Esophagus muscularis mucosa (tissue), 4 donors: ENCODE results near the gene ZBTB38. TPM values are rescaled to one million over a fixed set of nuclear protein-coding genes. Genes with fewer than 3 reads are reported as not detected.

Experiments used
- DNase-seq: peaks from one replicate; pipeline ENCODE4 v3.0.0-alpha.2; 2017; ENCODE audit errors: extremely low spot score
- H3K27ac ChIP-seq, 4 donors: fragments of 200-600 bp; sonication (generic); replicated peaks in 1 of 4; 1 replicate in 3 of 4; 2 replicates in 1 of 4; pipeline ENCODE4 v1.5.1; 2016 to 2019; ENCODE audit warnings: mild to moderate bottlenecking in 1 of 4
- H3K27me3 ChIP-seq, 4 donors: fragments of 200-600 bp; sonication (generic); one replicate each; pipeline versions ENCODE4 v1.5.1 to v1.6.0; 2016 to 2019
- H3K36me3 ChIP-seq, 4 donors: fragments of 200-600 bp; sonication (generic); one replicate each; pipeline ENCODE4 v1.5.1; 2016 to 2019
- H3K4me1 ChIP-seq, 4 donors: fragments of 200-600 bp; sonication (generic); one replicate each; pipeline ENCODE4 v1.5.1; 2016 to 2019
- H3K4me3 ChIP-seq, 4 donors: fragments of 200-600 bp; sonication (generic); 1 replicate in 2 of 4; 2 replicates in 2 of 4; pipeline ENCODE4 v1.5.1; 2016 to 2019; ENCODE audit warnings: mild to moderate bottlenecking in 4 of 4, moderate library complexity in 1 of 4
- H3K9me3 ChIP-seq, 4 donors: fragments of 200-600 bp; sonication (generic); 1 replicate in 3 of 4; 2 replicates in 1 of 4; pipeline ENCODE4 v1.5.1; 2016 to 2019
- CTCF ChIP-seq, 3 experiments: fragments of 200-600 bp in 2 of 3; fragments of 450-650 bp in 1 of 3; sonication (generic) in 2 of 3; IDR thresholded peaks; one replicate each; pipeline ENCODE4 v1.5.1; 2017 to 2019; ENCODE audit warnings: antibody characterized with exemption in 3 of 3, mild to moderate bottlenecking in 2 of 3, moderate library complexity in 1 of 3
- EP300 ChIP-seq: sonication (generic); formaldehyde crosslinking; IDR thresholded peaks from one replicate; pipeline ENCODE4 v1.6.1; 2017; ENCODE audit warnings: antibody characterized with exemption
- POLR2A ChIP-seq: fragments of 450-650 bp; IDR thresholded peaks from one replicate; pipeline ENCODE4 v1.6.1; 2017; ENCODE audit warnings: antibody characterized with exemption, moderate library complexity, mild to moderate bottlenecking, low read depth
- POLR2AphosphoS5 ChIP-seq, 2 donors: sonication (generic); formaldehyde crosslinking; IDR thresholded peaks; one replicate each; pipeline ENCODE4 v1.6.1; 2017; ENCODE audit warnings: antibody characterized with exemption in 2 of 2
- WGBS: methylation state at CpG from one replicate; pipeline ENCODE4 v1.1.5; 2018; 5-methylcytosine and 5-hydroxymethylcytosine counted together
- intact Hi-C: fragments of 100-400 bp; cut with DNase I; formaldehyde crosslinking; loops from one replicate; pipeline ENCODE4 v1.15.1; 2023
- total RNA-seq, 4 donors: library from RNA; depleted of rRNA; stranded (reverse); fragments of >200 nt; gene quantifications; one replicate each; pipeline versions ENCODE4 v1.1.0 to v1.2.1, GENCODE V29; 2016

Gene ZBTB38
- total RNA-seq, 4 donors from 2014 or later: 163 to 250 (median 203) TPM

GRCh38 chr3:141377377-141377776 lies 9.1 kb downstream of the ZBTB38 start:
- Histone ChIP-seq H3K36me3 (peaks cover 0 to 73% (median 0%) of the 10 kb centered on the region in 4 donors), H3K27me3 (no peaks in the 10 kb centered on the region), H3K4me3 (no peak overlapping the region), H3K4me1 (peaks cover 0 to 4% (median 0%) of the 10 kb centered on the region in 4 donors), H3K27ac (no peak overlapping the region), H3K9me3 (no peaks in the 10 kb centered on the region)
- intact Hi-C loops: no loop called here
- WGBS: 96% methylated on average over 3 of the region's 3 CpGs
- no peak for TF ChIP-seq EP300
- no peak for DNase-seq

GRCh38 chr3:141378556-141378955 lies 10.3 kb downstream of the ZBTB38 start:
- peaks cover 0 to 9% (median 4%) of the 10 kb centered on the region in 4 donors for H3K4me1 ChIP-seq
- H3K4me3 ChIP-seq: no peak overlapping the region
- H3K27me3 ChIP-seq: no peaks in the 10 kb centered on the region
- H3K9me3 ChIP-seq: no peaks in the 10 kb centered on the region
- 95% methylated on average over 4 of the region's 4 CpGs for WGBS
- TF ChIP-seq CTCF (IDR thresholded peaks at IDR 0.05): no peak
- no peak for TF ChIP-seq EP300
- no peak for TF ChIP-seq POLR2AphosphoS5 (IDR thresholded peaks at IDR 0.05)
- TF ChIP-seq POLR2A: no peak
- DNase-seq: no peak
- H3K27ac ChIP-seq: no peak overlapping the region
- H3K36me3 ChIP-seq: peaks cover 0 to 72% (median 0%) of the 10 kb centered on the region in 4 donors
- intact Hi-C loops: no loop called here

GRCh38 chr3:141379250-141379966 lies 11.1 kb downstream of the ZBTB38 start:
- Histone ChIP-seq H3K9me3 (no peaks in the 10 kb centered on the region), H3K27ac (no peak overlapping the region), H3K4me3 (no peak overlapping the region), H3K36me3 (peaks cover 0 to 70% (median 0%) of the 10 kb centered on the region in 4 donors), H3K4me1 (peaks cover 0 to 17% (median 12%) of the 10 kb centered on the region in 4 donors), H3K27me3 (no peaks in the 10 kb centered on the region)
- WGBS: 94% methylated on average over 10 of the region's 12 CpGs
- no peak for DNase-seq
- intact Hi-C loops: no loop called here
- TF ChIP-seq POLR2AphosphoS5 (IDR thresholded peaks at IDR 0.05) (no peak), EP300 (no peak), POLR2A (no peak), CTCF (IDR thresholded peaks at IDR 0.05) (no peak)

GRCh38 chr3:141380279-141380678 lies 12.0 kb downstream of the ZBTB38 start:
- TF ChIP-seq EP300 (no peak), CTCF (IDR thresholded peaks at IDR 0.05) (no peak), POLR2AphosphoS5 (IDR thresholded peaks at IDR 0.05) (no peak), POLR2A (no peak)
- no peak for DNase-seq
- Histone ChIP-seq H3K27me3 (no peaks in the 10 kb centered on the region), H3K36me3 (peaks cover 0 to 69% (median 0%) of the 10 kb centered on the region in 4 donors), H3K27ac (no peak overlapping the region), H3K4me3 (no peak overlapping the region), H3K4me1 (peaks cover 0 to 26% (median 20%) of the 10 kb centered on the region in 4 donors), H3K9me3 (no peaks in the 10 kb centered on the region)
- 96% methylated on average over 2 of the region's 2 CpGs for WGBS
- intact Hi-C loops: no loop called here

DNA sequence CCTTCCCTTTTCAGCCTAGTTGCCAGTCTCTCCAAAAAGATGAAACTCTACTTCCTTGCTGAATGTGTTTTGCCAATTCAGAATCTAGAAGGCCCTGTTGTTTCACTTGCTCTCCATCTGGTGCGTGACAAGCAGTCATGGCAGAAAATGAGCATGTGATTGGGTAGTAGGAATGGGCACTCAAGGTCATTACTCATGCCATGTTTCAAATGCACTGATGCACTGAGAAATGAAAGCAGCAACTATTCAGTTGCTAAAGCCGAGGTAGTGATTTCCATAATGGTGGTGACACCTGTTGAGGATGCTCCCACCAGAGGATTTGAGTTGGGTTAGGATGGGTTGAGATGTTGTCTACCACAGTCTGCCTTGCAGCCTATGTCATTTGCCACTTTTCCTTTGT lies 12.7 kb downstream of the ZBTB38 start:
- H3K27me3 ChIP-seq: no peaks in the 10 kb centered on the region
- no peak for TF ChIP-seq CTCF (IDR thresholded peaks at IDR 0.05)
- TF ChIP-seq POLR2A: no peak
- no peak for TF ChIP-seq EP300
- no peak for TF ChIP-seq POLR2AphosphoS5 (IDR thresholded peaks at IDR 0.05)
- WGBS: 100% methylated on average over 2 of the region's 2 CpGs
- no peak for DNase-seq
- intact Hi-C loops: no loop called here
- no peak overlapping the region for H3K27ac ChIP-seq
- peaks cover 0 to 29% (median 25%) of the 10 kb centered on the region in 4 donors for H3K4me1 ChIP-seq
- no peaks in the 10 kb centered on the region for H3K9me3 ChIP-seq
- peaks cover 0 to 61% (median 0%) of the 10 kb centered on the region in 4 donors for H3K36me3 ChIP-seq
- H3K4me3 ChIP-seq: no peak overlapping the region
